ENCODE measurements around the gene CTU1.

The CTU1 gene

GRCh38 chr19:51131780-51132680, 23.8 kb upstream of the CTU1 start:
- DNase-seq: no peak

GRCh38 chr19:51129716-51130115, 21.5 kb upstream of the CTU1 start:
- DNase-seq: no peak

GRCh38 chr19:51128227-51128626, 20.0 kb upstream of the CTU1 start:
- DNase-seq: no peak

DNA sequence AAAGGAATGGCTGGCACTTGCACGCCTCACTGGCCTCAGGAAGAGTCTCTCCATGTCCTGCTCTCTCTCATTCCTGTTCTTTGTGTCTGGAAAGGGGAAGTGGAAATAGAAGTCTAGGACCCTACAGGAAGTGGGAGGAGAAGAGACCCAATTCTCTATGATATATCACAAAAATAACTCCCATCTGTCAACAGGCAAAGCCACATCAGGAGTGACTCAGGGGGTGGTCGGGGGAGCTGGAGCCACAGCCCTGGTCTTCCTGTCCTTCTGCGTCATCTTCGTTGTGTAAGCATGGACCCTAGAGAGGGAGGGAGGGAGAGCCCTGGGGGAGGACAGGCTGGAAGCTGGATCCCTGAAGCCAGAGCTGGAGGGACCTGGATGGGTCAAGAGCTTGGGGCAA, 19.5 kb upstream of the CTU1 start:
- DNase-seq: peak in 1 of 2 donors; percentile 13

GRCh38 chr19:51127032-51127431, 18.8 kb upstream of the CTU1 start:
- DNase-seq: no peak

DNA sequence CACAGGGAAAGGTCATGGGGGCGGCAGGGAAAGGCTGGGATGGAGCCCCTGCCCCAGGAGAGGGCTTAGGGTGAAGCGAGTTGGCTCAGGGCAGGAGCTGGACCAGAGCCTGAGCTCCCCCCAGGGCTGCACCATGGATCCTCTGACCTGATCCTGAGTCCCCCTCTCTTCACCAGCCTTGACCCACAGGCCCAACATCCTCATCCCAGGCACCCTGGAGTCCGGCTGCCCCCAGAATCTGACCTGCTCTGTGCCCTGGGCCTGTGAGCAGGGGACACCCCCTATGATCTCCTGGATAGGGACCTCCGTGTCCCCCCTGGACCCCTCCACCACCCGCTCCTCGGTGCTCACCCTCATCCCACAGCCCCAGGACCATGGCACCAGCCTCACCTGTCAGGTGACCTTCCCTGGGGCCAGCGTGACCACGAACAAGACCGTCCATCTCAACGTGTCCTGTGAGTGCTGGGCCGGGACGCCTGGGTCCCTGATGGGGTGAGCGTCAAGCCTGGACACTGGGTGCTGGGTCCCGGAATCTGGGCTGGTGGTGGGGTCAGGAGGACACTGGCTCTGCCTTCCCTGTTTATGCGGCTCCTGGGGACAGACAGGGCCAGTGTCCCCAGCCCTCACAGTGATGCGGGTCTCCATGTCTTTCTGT, 17.3 kb upstream of the CTU1 start:
- no peak for DNase-seq

DNA sequence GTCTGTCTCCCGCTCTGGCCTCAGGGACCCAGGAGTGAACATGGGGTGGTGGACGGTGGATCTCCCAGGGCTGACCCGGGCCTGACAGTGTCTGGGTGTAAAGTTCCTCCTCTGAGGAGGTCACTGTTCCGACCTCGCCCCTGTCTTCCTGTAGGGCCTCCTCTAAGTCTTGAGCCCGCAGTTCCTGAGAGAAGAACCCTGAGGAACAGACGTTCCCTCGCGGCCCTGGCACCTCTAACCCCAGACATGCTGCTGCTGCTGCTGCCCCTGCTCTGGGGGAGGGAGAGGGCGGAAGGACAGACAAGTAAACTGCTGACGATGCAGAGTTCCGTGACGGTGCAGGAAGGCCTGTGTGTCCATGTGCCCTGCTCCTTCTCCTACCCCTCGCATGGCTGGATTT, 16.5 kb upstream of the CTU1 start, which contains the start of gene SIGLEC9:
Gene SIGLEC9, plus strand, starts transcription at position 178 of the 400 bp plus-strand sequence. Its CDS starts 69 bp downstream, at position 247.
- no peak for DNase-seq

- DNase-seq: no peak
These were observed 16.0 kb upstream of the CTU1 start for GRCh38 chr19:51124216-51124615.

DNA sequence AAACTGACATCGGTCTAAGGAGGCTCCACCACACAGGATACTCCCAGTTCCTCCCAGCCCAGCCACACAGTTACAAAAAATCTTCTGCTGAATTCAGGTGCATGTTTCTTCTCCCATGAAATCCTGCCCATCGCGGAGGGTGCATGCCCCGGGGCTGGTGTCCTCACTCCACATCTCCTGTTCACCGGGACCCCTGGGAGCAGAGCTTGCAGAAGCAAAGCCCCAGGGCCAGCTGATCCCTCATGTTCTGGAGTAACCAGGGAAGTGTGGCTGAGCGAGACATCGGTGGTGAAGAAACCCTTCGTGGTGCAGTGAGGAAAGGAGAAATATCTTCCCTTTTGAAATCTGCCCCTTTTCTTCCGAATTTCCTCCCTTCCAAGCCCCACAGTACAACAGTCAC, 15.6 kb upstream of the CTU1 start:
- no peak for DNase-seq

DNA sequence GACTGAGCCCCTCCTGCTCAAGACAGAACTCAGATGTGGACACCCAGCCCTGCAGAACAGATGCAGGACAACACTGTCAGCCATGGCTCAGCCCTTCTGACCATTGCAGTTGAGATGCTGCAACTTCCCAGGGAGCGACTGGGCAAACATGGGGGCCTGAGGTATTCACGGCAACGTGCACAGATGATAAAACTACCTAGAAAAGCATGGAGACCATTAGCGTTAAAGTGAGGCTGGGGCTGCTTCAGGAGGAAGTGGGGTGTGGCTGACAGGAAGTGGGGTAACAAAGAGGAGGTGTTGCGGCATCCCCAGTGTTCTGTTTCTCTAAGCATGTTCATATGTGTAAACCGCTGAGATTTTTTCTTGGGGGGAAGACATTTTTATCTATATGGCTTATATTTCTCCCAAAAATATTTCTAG, 15.2 kb upstream of the CTU1 start:
- no peak for DNase-seq

- no peak for DNase-seq
These were observed 14.1 kb upstream of the CTU1 start for GRCh38 chr19:51122112-51122981.

GRCh38 chr19:51121257-51121656, 13.0 kb upstream of the CTU1 start:
- DNase-seq: no peak

GRCh38 chr19:51120160-51120559, 12.0 kb upstream of the CTU1 start:
- DNase-seq: no peak

- DNase-seq: no peak
These were observed 11.4 kb upstream of the CTU1 start for GRCh38 chr19:51119611-51120010.

GRCh38 chr19:51119101-51119500, 10.9 kb upstream of the CTU1 start:
- DNase-seq: no peak

DNA sequence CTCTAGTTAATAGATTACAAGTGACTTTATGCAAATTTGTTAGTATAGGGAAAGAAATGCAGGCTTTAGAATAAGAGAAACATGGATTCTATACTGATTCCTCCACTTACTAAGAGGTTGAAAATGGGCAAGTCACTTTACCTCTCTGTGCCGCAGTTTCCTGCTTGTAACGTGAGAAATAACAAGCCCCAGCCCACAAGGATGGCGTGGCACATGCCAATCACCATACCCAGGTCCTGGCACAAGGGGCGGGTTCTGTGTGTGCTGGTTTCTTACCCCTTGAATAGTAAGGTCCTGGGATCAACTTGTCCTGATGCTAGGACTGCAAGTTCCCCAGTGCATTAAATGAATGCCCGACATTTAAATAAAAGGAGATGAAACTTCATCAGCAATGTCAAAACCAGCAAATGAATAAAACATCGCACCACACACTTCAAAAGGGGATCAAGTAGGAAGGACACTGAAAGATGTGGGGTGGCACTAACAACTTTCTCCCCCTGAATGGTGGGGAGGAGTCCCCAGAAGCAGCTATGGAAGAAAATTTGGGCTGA, 8.6 kb upstream of the CTU1 start:
- DNase-seq: no peak

DNA sequence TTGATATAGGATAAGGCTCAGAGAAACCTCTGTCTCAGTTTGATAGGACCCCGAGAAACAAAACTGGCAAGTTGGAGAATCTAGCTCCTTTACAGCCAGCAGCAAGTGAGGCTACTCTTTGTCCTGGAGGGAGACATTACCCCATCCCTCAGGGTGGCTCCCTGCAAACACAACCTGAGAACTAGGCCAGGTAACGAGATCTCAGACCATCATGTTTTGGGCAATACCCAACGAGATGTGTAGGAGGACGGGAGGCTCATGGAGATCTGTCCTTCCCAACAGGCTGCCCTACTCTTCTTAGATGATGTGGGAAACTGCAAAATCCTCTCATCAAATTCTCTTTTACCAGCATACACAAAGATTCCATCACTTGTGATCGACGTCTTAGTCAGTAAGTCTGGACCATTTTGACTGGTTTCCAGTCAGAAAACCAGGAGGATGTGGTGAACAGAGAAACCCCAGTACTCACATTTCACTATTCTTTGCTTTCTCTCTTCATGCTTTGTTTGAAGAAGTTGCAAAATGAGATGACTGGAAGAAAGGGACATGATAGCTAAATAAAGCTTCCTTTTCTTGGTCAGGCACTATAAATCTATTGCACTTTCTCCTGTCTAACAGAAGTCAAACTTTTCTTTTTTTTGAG, 6.0 kb upstream of the CTU1 start:
- DNase-seq: no peak

- no peak for DNase-seq
These were observed 3.4 kb upstream of the CTU1 start for GRCh38 chr19:51111606-51112005.

- no peak for DNase-seq
These were observed 2.4 kb upstream of the CTU1 start for GRCh38 chr19:51110666-51110971.

DNA sequence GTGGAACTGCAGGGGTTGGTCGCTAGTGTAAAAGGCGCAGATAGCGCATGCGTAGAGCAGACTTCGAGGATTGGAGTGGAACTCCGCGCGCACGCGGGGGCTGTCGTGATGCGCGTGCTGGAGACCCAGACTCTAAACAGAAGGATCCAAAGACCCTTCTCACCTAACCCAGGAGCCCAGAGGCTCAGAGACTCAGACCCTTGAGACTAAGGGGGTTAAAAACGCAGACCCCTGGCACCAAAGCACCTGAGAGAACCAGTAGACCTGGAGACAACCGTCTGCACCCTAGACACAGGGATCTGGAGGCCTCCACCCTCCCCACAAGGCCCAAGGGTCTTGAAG, 567 bp upstream of the CTU1 start:
- peak in 1 of 2 donors; percentile 85 for DNase-seq

DNA sequence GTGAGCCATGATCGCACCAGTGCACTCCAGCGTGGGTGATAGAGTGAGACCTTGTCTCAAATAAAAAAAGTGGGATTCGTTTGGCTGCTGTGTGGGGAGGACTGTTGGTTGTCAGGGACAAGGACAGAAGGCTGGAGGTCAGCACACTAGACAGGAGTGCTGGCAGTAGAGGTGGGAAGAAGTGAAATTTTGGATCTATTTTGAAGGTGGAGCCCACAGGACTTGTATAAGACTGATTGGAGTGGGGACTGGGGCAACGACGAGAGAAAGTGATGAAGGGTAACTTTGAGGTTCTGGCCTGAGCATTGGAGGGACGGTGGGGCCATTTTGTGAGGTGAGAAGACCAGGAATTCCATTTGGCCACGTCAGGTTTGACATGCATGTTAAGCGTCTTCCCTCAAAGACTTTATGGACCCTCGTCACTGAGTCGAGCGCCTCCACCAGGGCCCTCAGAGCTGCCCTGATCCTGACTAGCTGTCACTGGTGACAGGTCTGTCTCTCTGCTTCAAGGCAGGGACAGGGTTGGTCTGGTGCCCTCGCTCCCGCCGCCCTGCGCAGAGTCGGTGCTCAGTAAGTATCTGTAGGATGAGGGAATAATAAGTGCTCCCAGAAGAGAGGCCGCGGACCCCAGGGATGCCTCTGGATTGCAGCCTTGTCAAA, 673 bp downstream of the CTU1 start:
- DNase-seq: no peak

- DNase-seq: no peak
These were observed 4.3 kb downstream of the CTU1 start for GRCh38 chr19:51103926-51104341.

All from hippocampal formation (tissue), 2 donors.